Ectodermal cell (in vitro differentiated cells): ENCODE data around the gene SYCP2.
A peak's percentile ranks its signal among the peaks of the same experiment; 100 is the strongest.

ENCODE experiments used
- H3K27ac ChIP-seq: 2 replicates; pipeline ENCODE4 v1.7.0; 2013; ENCODE audit warnings: mild to moderate bottlenecking, low read depth, low read length; ENCODE audit not compliant: insufficient read depth, poor library complexity, severe bottlenecking
- H3K27me3 ChIP-seq: 2 replicates; pipeline ENCODE4 v1.7.0; 2013; ENCODE audit warnings: mild to moderate bottlenecking, low read length; ENCODE audit not compliant: insufficient read depth, control insufficient read depth, poor library complexity, severe bottlenecking
- H3K36me3 ChIP-seq: one replicate; pipeline ENCODE4 v1.7.0; 2013; ENCODE audit warnings: low read length; ENCODE audit not compliant: control insufficient read depth, insufficient read depth
- H3K4me1 ChIP-seq: one replicate; pipeline ENCODE4 v1.7.0; 2013; ENCODE audit warnings: low read length; ENCODE audit not compliant: control insufficient read depth, insufficient read depth
- H3K4me3 ChIP-seq: 2 replicates; pipeline ENCODE4 v1.7.0; 2013; ENCODE audit warnings: low read depth, low read length, control low read depth; ENCODE audit not compliant: insufficient read depth
- H3K9me3 ChIP-seq: 2 replicates; pipeline ENCODE4 v1.7.0; 2013; ENCODE audit warnings: mild to moderate bottlenecking, low read length, moderate library complexity; ENCODE audit not compliant: control insufficient read depth
- WGBS, 2 experiments: methylation state at CpG; one replicate each; pipeline ENCODE4 v1.1.7; 2013; ENCODE audit warnings: missing lambda C conversion rate in 2 of 2; 5-methylcytosine and 5-hydroxymethylcytosine counted together

SYCP2 gene

DNA sequence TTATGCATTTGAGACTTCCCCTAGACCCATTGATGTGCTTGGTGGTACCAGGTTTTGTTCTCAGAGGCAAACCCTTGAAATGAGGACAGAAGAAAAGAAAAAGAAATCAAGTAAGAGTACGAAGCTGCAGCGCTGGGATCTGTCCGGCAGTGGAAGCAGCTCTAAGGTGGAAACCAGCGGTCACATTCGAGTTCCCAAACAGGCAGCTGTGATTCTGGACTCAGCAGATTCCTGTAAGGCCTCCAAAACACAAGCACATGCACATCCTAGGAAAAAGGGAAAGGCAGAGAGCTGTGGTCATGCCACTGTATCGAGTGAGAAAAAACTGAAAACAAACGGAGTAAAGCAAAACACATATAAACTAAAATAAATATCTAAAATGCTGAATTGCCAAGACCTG is 11.3 kb upstream of the SYCP2 start:
- no peak overlapping the region for H3K27ac ChIP-seq
- 88 to 92% methylated on average over 5 to 6 of the region's 7 CpGs for WGBS, 2 experiments
- H3K4me3 ChIP-seq = no peak overlapping the region
- no peaks in the 10 kb centered on the region for H3K36me3 ChIP-seq
- H3K4me1 ChIP-seq = peaks cover 16% of the 10 kb centered on the region
- no peaks in the 10 kb centered on the region for H3K9me3 ChIP-seq
- peaks cover 6% of the 10 kb centered on the region for H3K27me3 ChIP-seq

DNA sequence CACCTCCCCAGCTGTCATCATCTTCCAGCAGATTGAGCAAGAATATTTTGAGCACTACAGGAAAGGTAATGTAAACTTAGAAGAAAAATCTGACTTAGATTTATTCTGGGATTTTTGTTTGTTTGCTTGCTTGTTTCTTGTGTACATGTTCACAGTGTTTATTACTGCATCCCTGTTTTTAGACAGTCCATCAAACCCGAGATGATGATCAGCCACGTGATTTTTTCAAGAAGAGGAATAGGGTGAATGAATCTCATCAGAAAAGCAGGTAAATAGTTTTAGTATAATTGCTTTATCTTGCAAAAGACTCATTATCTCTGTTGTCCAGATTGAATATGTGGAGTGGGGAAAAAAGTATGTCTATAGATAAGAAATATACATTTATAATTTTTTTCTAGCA is 8.8 kb upstream of the SYCP2 start:
- Histone ChIP-seq H3K27me3 (peaks cover 28% of the 10 kb centered on the region), H3K4me3 (no peak overlapping the region), H3K9me3 (no peaks in the 10 kb centered on the region), H3K27ac (no peak overlapping the region), H3K36me3 (no peaks in the 10 kb centered on the region), H3K4me1 (peaks cover 16% of the 10 kb centered on the region)
- WGBS, 2 experiments = 100% methylated on average over 2 of the region's 2 CpGs

DNA sequence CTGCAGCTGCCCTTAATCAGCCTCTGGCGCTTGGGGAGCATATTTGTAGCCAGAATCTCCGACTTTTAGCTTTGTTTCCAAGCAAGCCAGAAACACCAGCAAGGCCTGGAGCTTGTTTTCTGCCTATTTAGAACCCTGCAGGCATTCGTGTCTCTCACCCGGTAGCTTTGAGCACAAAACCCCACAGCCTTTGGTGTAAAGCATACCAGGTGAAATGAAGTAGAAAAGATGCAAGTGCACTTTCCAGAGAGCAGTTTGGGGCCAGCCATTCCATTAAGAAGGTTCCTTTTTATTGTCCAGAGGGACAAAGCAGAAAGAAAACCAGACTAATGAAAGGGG is 7.5 kb upstream of the SYCP2 start:
- Histone ChIP-seq H3K4me3 (peak overlapping the region; percentile 66), H3K27me3 (peaks cover 38% of the 10 kb centered on the region), H3K4me1 (peaks cover 12% of the 10 kb centered on the region), H3K36me3 (no peaks in the 10 kb centered on the region), H3K9me3 (no peaks in the 10 kb centered on the region), H3K27ac (peak overlapping the region; percentile 89)
- 3 to 4% methylated on average over 4 of the region's 4 CpGs for WGBS, 2 experiments

DNA sequence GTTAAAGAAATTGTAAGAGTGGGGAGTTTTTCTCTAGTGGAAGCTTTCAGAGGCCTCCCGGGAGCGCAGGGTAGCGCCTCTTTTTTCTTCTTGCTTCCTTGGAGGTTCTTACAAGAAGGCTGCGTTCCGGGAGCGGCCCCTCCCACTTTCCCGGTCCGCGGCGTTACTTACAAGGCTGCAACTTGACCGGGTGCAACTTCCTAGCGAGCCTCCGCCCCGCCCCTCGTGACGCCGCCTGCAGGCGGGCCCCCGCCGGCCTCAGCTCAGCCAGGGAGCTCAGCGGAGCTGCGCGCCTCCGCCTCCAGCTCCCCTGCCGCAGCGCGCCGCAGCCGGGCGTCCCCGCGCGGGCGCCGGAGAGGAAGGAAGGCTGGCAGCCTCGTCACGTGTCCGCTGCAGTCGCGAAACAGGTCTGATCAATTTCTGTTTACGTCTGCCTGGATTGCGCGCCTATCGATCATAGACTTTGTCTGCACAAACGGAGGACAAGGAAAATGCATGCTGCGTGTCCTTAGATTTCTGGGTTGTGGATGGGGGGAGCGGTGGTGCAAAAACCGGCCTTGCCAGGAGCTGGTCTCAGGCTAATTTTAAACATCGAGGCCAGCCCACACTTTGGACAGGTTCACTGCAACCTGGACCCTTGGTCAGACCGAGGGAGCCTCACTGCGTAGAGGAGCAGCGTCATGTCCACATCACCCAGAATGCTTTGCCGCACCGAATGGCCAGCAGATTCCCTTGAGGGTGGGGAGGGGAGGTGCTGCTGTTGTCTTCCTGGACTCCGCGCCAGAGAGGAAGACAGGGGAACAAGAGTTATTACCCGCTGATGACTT is 6.9 kb upstream of the SYCP2 start, which contains the start of the genes FAM217B and PPP1R3D:
Gene FAM217B, plus strand, starts transcription at position 261 of the 827 bp plus-strand sequence. CDS start 3,555 bp downstream, outside the sequence.
Gene PPP1R3D, minus strand, starts transcription at position 177 of the 827 bp plus-strand sequence. CDS start 374 bp downstream, outside the sequence.
- 0% methylated on average over 57 of the region's 57 CpGs for WGBS, 2 experiments
- H3K4me3 ChIP-seq = peak within 1 kb of the TSS; percentile 66
- H3K27me3 ChIP-seq = peaks cover 44% of the 10 kb centered on the region
- H3K4me1 ChIP-seq = peaks cover 7% of the 10 kb centered on the region
- no peaks in the 10 kb centered on the region for H3K9me3 ChIP-seq
- peak within 1 kb of the TSS; percentile 89 for H3K27ac ChIP-seq
- no peaks in the 10 kb centered on the region for H3K36me3 ChIP-seq

DNA sequence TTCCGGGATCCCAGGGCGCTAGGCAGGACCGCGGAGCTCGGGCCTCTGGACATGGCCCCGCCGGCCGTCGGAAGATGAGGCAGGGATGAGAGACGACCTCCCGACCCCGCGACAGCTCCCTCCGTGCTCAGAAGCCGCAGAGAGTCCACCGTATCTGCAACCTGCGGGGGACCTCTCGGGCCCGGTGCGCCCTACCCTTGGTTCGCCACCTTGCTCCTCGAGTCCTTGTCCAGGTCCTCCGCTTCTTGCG is 6.4 kb upstream of the SYCP2 start:
- H3K9me3 ChIP-seq = no peaks in the 10 kb centered on the region
- H3K4me1 ChIP-seq = peaks cover 7% of the 10 kb centered on the region
- peak overlapping the region; percentile 66 for H3K4me3 ChIP-seq
- 0 to 1% methylated on average over 24 of the region's 24 CpGs for WGBS, 2 experiments
- no peaks in the 10 kb centered on the region for H3K36me3 ChIP-seq
- peaks cover 49% of the 10 kb centered on the region for H3K27me3 ChIP-seq
- no peak overlapping the region for H3K27ac ChIP-seq

DNA sequence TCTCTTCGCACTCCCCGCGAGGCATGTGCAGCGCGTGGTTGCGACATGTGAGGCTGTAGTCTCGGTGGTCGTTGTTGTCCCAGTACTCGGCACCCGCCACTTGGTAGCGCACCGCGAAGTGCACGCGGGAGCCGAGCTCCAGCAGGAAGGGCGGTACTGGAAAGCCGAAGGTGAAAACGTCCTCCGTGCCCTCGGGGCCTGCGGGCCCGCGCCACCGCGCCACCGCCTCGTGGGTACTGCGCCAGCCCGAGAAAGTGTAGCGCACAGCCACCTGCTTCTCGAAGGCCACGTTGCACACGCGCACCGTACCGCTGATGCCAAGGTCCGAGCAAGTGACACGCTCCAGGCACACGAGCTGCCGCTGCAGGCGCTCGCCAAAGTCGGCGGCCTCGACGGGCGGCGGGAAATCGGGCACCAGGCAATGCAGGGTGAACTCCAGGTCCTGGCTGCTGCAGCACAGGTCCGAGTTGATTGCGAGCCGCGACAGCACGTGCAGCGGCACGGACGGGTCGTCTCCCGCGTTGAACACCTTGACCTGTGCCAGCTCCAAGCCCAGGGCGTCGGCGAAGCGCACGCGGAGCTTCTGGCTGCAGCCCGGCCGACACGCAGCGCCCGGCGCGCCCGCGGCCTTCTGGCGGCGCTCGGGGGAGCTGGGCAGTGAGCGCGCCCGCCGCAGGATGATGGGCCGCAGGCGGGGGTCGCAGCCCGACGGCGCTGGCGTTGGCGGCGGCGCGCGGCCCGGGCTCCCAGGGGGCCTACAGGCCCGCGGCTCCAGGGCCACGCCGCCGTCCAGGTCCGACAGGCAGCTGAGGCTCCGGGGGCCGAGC is 5.8 kb upstream of the SYCP2 start:
- Histone ChIP-seq H3K9me3 (no peaks in the 10 kb centered on the region), H3K4me3 (peak overlapping the region; percentile 66), H3K27me3 (peaks cover 55% of the 10 kb centered on the region), H3K4me1 (peaks cover 7% of the 10 kb centered on the region), H3K27ac (no peak overlapping the region), H3K36me3 (no peaks in the 10 kb centered on the region)
- 51 to 52% methylated on average over 104 of the region's 104 CpGs for WGBS, 2 experiments

DNA sequence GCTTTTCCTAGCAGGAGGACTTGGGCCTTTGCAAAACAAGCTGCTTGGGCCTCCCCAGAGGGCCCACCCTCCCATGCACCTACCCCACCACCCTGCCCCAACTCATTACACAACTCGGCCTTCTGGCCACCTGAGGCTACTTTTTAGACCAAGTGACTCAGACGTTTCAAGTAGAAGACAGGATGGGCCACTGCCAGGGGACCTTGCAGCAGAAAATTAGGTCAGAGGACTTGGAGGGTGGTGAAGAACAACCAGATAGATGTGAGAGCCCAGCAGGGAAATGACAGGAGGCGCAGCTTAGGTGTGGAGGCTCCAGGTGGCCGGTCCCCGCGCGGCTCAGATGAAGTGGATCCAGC is 5.2 kb upstream of the SYCP2 start:
- Histone ChIP-seq H3K4me1 (peaks cover 7% of the 10 kb centered on the region), H3K9me3 (no peaks in the 10 kb centered on the region), H3K4me3 (no peak overlapping the region), H3K27me3 (peaks cover 60% of the 10 kb centered on the region), H3K36me3 (no peaks in the 10 kb centered on the region), H3K27ac (no peak overlapping the region)
- 93 to 95% methylated on average over 7 of the region's 7 CpGs for WGBS, 2 experiments

DNA sequence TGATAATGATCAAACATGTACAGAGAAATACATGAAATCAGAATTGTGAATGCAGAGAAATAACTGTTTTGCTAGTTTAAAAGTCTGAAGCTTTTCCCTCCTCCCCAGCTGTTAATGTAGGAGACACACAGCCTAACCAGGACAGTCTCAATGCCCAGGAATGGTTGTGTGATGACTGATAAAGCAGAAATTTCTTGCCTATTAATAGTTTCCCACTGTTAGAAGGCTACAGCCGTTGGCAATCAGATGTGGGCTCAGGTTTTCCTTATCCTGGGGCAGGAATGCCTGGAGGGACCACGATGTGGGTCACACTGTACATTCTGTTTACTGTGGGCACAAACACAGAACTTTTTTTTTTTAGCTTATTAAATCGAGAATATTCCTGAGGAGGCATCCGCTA is 4.8 kb upstream of the SYCP2 start:
- no peaks in the 10 kb centered on the region for H3K9me3 ChIP-seq
- peaks cover 7% of the 10 kb centered on the region for H3K4me1 ChIP-seq
- H3K27ac ChIP-seq = no peak overlapping the region
- H3K4me3 ChIP-seq = no peak overlapping the region
- no peaks in the 10 kb centered on the region for H3K36me3 ChIP-seq
- 90 to 94% methylated on average over 4 of the region's 4 CpGs for WGBS, 2 experiments
- H3K27me3 ChIP-seq = peaks cover 60% of the 10 kb centered on the region

DNA sequence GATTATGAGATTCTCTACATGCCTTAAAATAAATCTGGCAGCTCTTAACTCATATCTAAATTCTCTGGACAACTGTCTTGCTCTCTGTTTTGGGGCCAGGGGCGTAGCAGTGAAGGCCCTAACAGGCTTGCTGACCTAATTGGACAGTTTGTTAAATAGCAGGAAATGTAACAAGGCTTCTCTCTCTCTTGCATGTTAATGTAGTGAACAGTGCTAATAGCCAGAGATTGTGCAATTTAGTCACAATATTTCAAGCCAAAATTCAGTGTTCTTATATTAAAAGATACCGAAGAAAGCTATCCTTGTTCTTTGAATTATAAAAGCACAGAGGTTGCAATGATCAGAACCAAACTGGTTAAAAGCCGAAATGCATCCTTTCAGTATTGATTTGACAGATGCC is 3.7 kb upstream of the SYCP2 start:
- 92 to 94% methylated on average over 3 of the region's 3 CpGs for WGBS, 2 experiments
- Histone ChIP-seq H3K27me3 (peaks cover 60% of the 10 kb centered on the region), H3K27ac (no peak overlapping the region), H3K4me3 (no peak overlapping the region), H3K36me3 (no peaks in the 10 kb centered on the region), H3K9me3 (no peaks in the 10 kb centered on the region), H3K4me1 (peaks cover 7% of the 10 kb centered on the region)

DNA sequence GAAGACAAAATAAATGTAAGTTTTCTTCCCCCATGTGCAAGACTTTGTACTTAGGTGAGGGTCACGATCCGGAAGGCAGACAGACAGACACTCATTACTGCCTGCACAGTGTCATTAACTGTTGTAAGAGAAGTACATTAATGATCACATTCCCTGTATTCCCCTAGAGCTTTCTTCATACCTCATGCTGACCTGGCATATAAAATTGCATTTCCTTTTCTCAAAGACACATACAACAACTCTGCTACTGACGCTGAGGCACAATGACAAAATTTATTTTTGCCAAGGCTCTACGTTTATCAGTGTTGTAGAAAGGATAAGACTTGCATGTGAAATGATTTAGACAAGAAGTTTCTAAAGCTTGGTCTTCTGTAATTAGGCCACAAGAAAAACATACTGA is 3.0 kb upstream of the SYCP2 start:
- H3K27me3 ChIP-seq = peaks cover 60% of the 10 kb centered on the region
- no peak overlapping the region for H3K27ac ChIP-seq
- H3K9me3 ChIP-seq = no peaks in the 10 kb centered on the region
- 90% methylated on average over 4 of the region's 4 CpGs for WGBS, 2 experiments
- peaks cover 5% of the 10 kb centered on the region for H3K4me1 ChIP-seq
- no peak overlapping the region for H3K4me3 ChIP-seq
- H3K36me3 ChIP-seq = no peaks in the 10 kb centered on the region
